Kidney epithelial cell (primary cell): ENCODE measurements around the gene WEE1. TPM values are rescaled to one million over a fixed set of nuclear protein-coding genes. Genes with fewer than 3 reads are reported as not detected.
"Not testable (repeated sequence)": the region's sequence is repeated elsewhere in the genome, so short reads cannot be mapped to it uniquely, and the experiment has no call there.

Experiments used
- DNase-seq: peaks from one replicate; pipeline ENCODE4 v3.0.0-alpha.2; 2010; ENCODE audit warnings: low read depth
- H3K27me3 ChIP-seq: 2 replicates; pipeline ENCODE4 v1.6.0; 2011; ENCODE audit warnings: low read length; ENCODE audit not compliant: control insufficient read depth, insufficient read depth
- H3K36me3 ChIP-seq: 2 replicates; pipeline ENCODE4 v1.5.1; 2011; ENCODE audit warnings: low read length; ENCODE audit not compliant: control insufficient read depth, insufficient read depth
- H3K4me3 ChIP-seq: 2 replicates; pipeline ENCODE4 v1.5.1; 2011; ENCODE audit warnings: low read depth, mild to moderate bottlenecking, control low read depth, low read length
- total RNA-seq: library from RNA; depleted of rRNA; stranded (reverse); fragments of >200 nt; gene quantifications from 2 replicates; pipeline ENCODE4 v1.2.3, GENCODE V29; 2015
- TF ChIP-seq, protein P1 (sequence below): IDR thresholded peaks from 2 replicates; pipeline ENCODE4 v1.5.1; 2011; ENCODE audit warnings: mild to moderate bottlenecking, moderate library complexity, low read length, control low read depth, inconsistent platforms; ENCODE audit not compliant: insufficient read depth, poor library complexity, severe bottlenecking

Gene WEE1
- total RNA-seq, 1 donor from 2014 or later: 57.3 TPM

DNA sequence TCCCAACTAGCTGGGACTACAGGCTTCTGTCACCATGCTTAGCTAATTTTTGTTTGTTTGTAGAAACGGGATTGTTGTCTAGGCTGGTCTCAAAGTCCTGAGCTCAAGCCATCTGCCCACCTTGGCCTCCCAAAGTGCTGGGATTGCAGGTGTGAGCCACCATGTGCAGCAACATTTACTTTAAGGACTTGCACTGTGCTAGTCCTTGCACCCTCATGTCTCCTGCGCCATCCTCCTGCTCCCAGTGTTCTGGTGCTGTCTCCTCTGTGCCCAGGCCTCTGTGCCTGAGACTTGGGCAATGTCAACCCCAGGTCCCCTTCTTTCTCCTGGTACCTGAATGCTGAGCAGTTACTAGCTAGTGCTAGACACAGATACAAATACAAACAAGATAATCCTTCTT is 26.7 kb downstream of the WEE1 start:
- no peak for DNase-seq
- TF ChIP-seq, protein P1, sequence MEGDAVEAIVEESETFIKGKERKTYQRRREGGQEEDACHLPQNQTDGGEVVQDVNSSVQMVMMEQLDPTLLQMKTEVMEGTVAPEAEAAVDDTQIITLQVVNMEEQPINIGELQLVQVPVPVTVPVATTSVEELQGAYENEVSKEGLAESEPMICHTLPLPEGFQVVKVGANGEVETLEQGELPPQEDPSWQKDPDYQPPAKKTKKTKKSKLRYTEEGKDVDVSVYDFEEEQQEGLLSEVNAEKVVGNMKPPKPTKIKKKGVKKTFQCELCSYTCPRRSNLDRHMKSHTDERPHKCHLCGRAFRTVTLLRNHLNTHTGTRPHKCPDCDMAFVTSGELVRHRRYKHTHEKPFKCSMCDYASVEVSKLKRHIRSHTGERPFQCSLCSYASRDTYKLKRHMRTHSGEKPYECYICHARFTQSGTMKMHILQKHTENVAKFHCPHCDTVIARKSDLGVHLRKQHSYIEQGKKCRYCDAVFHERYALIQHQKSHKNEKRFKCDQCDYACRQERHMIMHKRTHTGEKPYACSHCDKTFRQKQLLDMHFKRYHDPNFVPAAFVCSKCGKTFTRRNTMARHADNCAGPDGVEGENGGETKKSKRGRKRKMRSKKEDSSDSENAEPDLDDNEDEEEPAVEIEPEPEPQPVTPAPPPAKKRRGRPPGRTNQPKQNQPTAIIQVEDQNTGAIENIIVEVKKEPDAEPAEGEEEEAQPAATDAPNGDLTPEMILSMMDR: no peak
- Histone ChIP-seq H3K27me3 (no peaks in the 10 kb centered on the region), H3K4me3 (no peak overlapping the region), H3K36me3 (no peaks in the 10 kb centered on the region)

GRCh38 chr11:9600644-9601036 is 27.2 kb downstream of the WEE1 start:
- Histone ChIP-seq H3K36me3 (no peaks in the 10 kb centered on the region), H3K27me3 (no peaks in the 10 kb centered on the region), H3K4me3 (no peak overlapping the region)
- DNase-seq: no peak
- TF ChIP-seq, protein P1: no peak

DNA sequence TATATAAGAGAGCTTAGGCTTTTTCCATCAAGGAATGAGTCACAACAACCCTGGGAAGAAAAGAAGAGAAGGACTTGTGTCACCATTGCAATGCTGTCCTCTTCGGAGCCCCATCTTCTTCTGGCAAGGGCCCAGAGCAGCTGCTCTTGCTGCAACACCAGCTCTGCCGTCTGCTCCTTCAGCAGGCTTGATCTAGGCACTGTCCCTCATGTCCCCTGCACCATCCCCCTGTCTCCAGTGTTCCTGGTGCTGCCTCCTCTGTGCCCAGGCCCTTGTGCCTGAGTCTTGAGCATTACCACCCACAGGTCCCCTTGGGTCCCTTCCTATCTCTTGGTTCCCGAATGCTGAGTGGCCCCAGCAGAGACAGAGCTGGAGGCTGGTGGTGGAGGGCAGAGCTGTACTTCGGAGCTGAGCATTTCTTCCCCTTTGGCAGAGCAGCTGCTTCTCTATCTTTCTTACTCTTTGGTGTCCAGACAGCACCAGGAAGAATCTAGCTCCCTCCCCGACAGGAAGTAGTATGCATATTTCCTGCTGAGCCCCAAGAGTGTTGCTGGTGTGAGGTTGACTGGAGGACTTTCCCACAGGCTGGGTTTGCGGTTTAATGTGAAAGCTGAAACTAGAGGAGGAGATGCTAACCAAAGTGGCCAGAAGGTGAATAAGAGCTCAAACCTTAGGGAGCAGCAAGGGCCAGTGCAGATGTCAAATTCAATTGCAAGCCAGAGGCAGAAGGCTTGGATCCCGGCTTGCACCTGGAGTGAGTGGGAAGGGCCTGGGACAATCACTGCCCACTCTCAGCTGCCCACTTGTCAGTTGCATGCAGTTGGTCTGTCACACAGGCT is 27.8 kb downstream of the WEE1 start:
- DNase-seq: no peak
- H3K4me3 ChIP-seq: no peak overlapping the region
- TF ChIP-seq, protein P1: no peak
- H3K36me3 ChIP-seq: no peaks in the 10 kb centered on the region
- no peaks in the 10 kb centered on the region for H3K27me3 ChIP-seq

- no peaks in the 10 kb centered on the region for H3K36me3 ChIP-seq
- DNase-seq: no peak
- H3K27me3 ChIP-seq: no peaks in the 10 kb centered on the region
- H3K4me3 ChIP-seq: no peak overlapping the region
- TF ChIP-seq, protein P1: no peak
These were observed 28.4 kb downstream of the WEE1 start for GRCh38 chr11:9601876-9602199.

DNA sequence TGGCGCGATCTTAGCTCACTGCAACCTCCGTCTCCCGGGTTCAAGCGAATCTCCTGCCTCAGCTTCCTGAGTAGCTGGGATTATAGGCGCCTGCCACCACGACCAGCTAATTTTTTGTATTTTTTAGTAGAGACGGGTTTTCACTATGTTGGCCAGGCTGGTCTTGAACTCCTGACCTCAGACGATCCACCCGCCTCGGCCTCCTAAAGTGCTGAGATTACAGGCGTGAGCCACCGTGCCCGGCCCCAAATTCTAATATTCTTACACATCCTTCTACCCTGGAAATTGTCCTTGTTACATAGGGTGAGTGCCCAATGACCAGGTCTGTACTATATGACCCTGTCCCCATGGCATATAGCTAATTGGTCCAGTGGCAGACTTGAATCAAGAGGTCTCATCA is 29.7 kb downstream of the WEE1 start:
- not testable (repeated sequence) for H3K4me3 ChIP-seq, H3K36me3 ChIP-seq, DNase-seq, H3K27me3 ChIP-seq

- TF ChIP-seq, protein P1: no peak
- no peak for DNase-seq
These were observed 30.7 kb downstream of the WEE1 start for GRCh38 chr11:9604134-9604533.

More at GRCh38 chr11:9604134-9604533, 30.7 kb downstream of the WEE1 start:
- Histone ChIP-seq H3K4me3 (no peak overlapping the region), H3K27me3 (no peaks in the 10 kb centered on the region), H3K36me3 (no peaks in the 10 kb centered on the region)
